DOHH2 (cell line): ENCODE results near the gene TMED4.

Experiments used
- CTCF ChIP-seq: fragments of 200-600 bp; sonication (generic); IDR thresholded peaks from one replicate; pipeline ENCODE4 v1.5.1; 2014; ENCODE audit warnings: antibody characterized with exemption, mild to moderate bottlenecking, low read depth, low read length; ENCODE audit not compliant: poor library complexity, severe bottlenecking
- EZH2phosphoT487 ChIP-seq: fragments of 200-600 bp; sonication (generic); IDR thresholded peaks from 2 replicates; pipeline ENCODE4 v1.6.1; 2017; ENCODE audit warnings: borderline replicate concordance, mild to moderate bottlenecking, antibody characterized with exemption, low read length, moderate library complexity, mixed read lengths

GRCh38 chr7:44603193-44603592 is 21.2 kb upstream of the TMED4 start:
- TF ChIP-seq CTCF: no peak
- TF ChIP-seq EZH2phosphoT487: no peak
